Neural cell (in vitro differentiated cells): ENCODE results near the gene USP7. TPM values are rescaled to one million over a fixed set of nuclear protein-coding genes. Genes with fewer than 3 reads are reported as not detected.

Source experiments
- H2AFZ ChIP-seq: fragments of 200-600, 300-800 bp; sonication (generic), shearing (Covaris generic); 2 replicates; pipeline ENCODE4 v1.6.0; 2014; ENCODE audit warnings: low read depth, mild to moderate bottlenecking, antibody characterized with exemption, low read length, moderate library complexity
- H3F3A ChIP-seq: fragments of 200-600 bp; shearing (Covaris generic); 2 replicates; pipeline ENCODE4 v1.6.1; 2016; ENCODE audit warnings: mild to moderate bottlenecking, moderate library complexity, mixed read lengths, antibody characterized with exemption, low read length; ENCODE audit not compliant: insufficient read depth, poor library complexity, severe bottlenecking
- H3K27ac ChIP-seq: fragments of 200-600, 300-800 bp; sonication (generic), shearing (Covaris generic); 2 replicates; pipeline ENCODE4 v1.5.1; 2014; ENCODE audit warnings: mild to moderate bottlenecking, low read length, moderate library complexity
- H3K27me3 ChIP-seq: fragments of 300-800, 200-600 bp; sonication (generic), shearing (Covaris generic); 2 replicates; pipeline ENCODE4 v1.6.0; 2014; ENCODE audit warnings: mild to moderate bottlenecking, low read depth, low read length, moderate library complexity; ENCODE audit not compliant: insufficient read depth
- H3K36me3 ChIP-seq: fragments of 300-800, 200-600 bp; sonication (generic), shearing (Covaris generic); 2 replicates; pipeline ENCODE4 v1.5.1; 2014; ENCODE audit warnings: mild to moderate bottlenecking, antibody characterized with exemption, low read length, moderate library complexity; ENCODE audit not compliant: insufficient read depth
- H3K4me2 ChIP-seq: fragments of 300-800, 200-600 bp; sonication (generic), shearing (Covaris generic); 2 replicates; pipeline ENCODE4 v1.6.0; 2014; ENCODE audit warnings: mild to moderate bottlenecking, low read length
- H3K4me3 ChIP-seq: fragments of 300-800, 200-600 bp; sonication (generic), shearing (Covaris generic); 2 replicates; pipeline ENCODE4 v1.5.1; 2014; ENCODE audit warnings: mild to moderate bottlenecking, low read length, moderate library complexity
- H3K79me2 ChIP-seq: fragments of 200-600 bp; shearing (Covaris generic); replicated peaks from 2 replicates; pipeline ENCODE4 v1.6.0; 2014; ENCODE audit warnings: mild to moderate bottlenecking, low read length, moderate library complexity; ENCODE audit not compliant: insufficient read depth
- H3K9ac ChIP-seq: fragments of 300-800, 200-600 bp; sonication (generic), shearing (Covaris generic); 2 replicates; pipeline ENCODE4 v1.6.1; 2016; ENCODE audit warnings: mild to moderate bottlenecking, low read length, mixed read lengths
- H3K9me2 ChIP-seq: fragments of 200-600 bp; shearing (Covaris generic); 2 replicates; pipeline ENCODE4 v1.6.1; 2016; ENCODE audit warnings: mild to moderate bottlenecking, low read length, mixed read lengths; ENCODE audit not compliant: insufficient read depth
- H3K9me3 ChIP-seq: fragments of 200-600, 300-800 bp; sonication (generic), shearing (Covaris generic); 2 replicates; pipeline ENCODE4 v1.6.1; 2016; ENCODE audit warnings: mild to moderate bottlenecking, mixed run types, low read length, moderate library complexity, mixed read lengths
- H4K20me1 ChIP-seq: fragments of 200-600 bp; shearing (Covaris generic); 2 replicates; pipeline ENCODE4 v1.6.1; 2016; ENCODE audit warnings: mild to moderate bottlenecking, mixed run types; ENCODE audit not compliant: insufficient read depth
- CTCF ChIP-seq: fragments of 450-650 bp; IDR thresholded peaks from 2 replicates; pipeline ENCODE4 v1.5.1; 2014; ENCODE audit warnings: antibody characterized with exemption, mild to moderate bottlenecking, moderate library complexity; ENCODE audit not compliant: poor library complexity, severe bottlenecking
- EP300 ChIP-seq: fragments of 450-650 bp; conservative IDR thresholded peaks from 2 replicates; pipeline ENCODE4 v1.6.1; 2014; ENCODE audit warnings: antibody characterized with exemption, mild to moderate bottlenecking, moderate library complexity; ENCODE audit not compliant: poor library complexity, severe bottlenecking
- EZH2 ChIP-seq: fragments of 200-600, 300-800 bp; shearing (Covaris generic), sonication (generic); IDR thresholded peaks from 2 replicates; pipeline ENCODE4 v1.6.1; 2014; ENCODE audit warnings: antibody characterized with exemption, low read length, borderline replicate concordance, mild to moderate bottlenecking; ENCODE audit not compliant: insufficient read depth, poor library complexity, severe bottlenecking
- MXI1 ChIP-seq: fragments of 450-650 bp; conservative IDR thresholded peaks from 2 replicates; pipeline ENCODE4 v1.6.1; 2014; ENCODE audit warnings: antibody characterized with exemption, mild to moderate bottlenecking; ENCODE audit not compliant: poor library complexity, severe bottlenecking
- POLR2AphosphoS5 ChIP-seq: IDR thresholded peaks from 2 replicates; pipeline ENCODE4 v1.6.1; 2012
- RAD21 ChIP-seq: fragments of 450-650 bp; conservative IDR thresholded peaks from 2 replicates; pipeline ENCODE4 v1.6.1; 2014; ENCODE audit warnings: antibody characterized with exemption, mild to moderate bottlenecking, moderate library complexity
- SMC3 ChIP-seq: fragments of 450-650 bp; conservative IDR thresholded peaks from 2 replicates; pipeline ENCODE4 v1.6.1; 2014; ENCODE audit warnings: antibody characterized with exemption, mild to moderate bottlenecking, moderate library complexity; ENCODE audit not compliant: poor library complexity
- TAF1 ChIP-seq: IDR thresholded peaks from 2 replicates; pipeline ENCODE4 v1.6.1; 2012; ENCODE audit warnings: low read depth
- polyA plus RNA-seq: library from polyadenylated mRNA; depleted of rRNA; stranded (reverse); fragments of >200 nt; gene quantifications from 2 replicates; pipeline ENCODE4 v1.2.3, GENCODE V29; 2014
- TF ChIP-seq, protein P1 (sequence below): IDR thresholded peaks from 2 replicates; pipeline ENCODE4 v1.6.1; 2012; ENCODE audit warnings: borderline replicate concordance

Gene USP7
- polyA plus RNA-seq, 1 donor from 2014 or later: 52.5 TPM

DNA sequence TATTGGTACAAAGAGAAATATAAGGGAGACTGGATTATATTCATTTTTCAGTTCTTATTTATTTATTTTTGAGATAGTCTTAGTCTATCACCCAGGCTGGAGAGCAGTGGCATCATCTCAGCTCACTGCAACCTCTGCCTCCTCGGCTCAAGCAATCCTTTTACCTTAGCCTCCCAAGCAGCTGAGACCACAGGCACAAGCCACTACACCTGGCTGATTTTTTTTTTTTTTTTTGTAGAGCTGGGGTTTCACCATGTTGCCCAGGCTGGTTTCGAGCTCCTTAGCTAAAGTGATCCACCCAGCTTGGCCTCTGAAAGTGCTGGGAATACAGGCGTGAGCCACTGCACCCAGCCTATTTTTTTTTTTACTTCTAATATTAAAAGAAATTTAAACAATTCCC is 40.1 kb upstream of the USP7 start:
- no peak overlapping the region for H3K27ac ChIP-seq

DNA sequence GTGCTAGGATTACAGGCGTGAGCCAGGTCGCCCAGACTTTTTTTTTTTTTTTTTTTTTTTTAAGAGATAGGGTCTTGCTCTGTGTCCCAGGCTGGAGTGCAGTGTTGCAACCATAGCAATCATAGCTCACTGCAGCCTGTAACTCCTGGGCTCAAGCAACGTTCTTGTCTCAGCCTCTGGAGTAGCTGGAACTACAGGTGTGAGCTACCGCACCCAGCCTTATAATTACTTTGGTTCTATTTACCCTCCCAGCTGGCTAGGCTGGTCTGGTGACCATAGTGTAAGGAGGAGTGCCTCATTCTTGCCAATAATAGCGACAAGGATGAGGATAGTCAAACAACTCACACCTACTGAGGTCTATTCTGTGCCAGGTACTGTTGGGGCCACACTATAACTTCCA is 39.6 kb upstream of the USP7 start:
- Histone ChIP-seq H3F3A (no peaks in the 10 kb centered on the region), H4K20me1 (no peaks in the 10 kb centered on the region), H3K9ac (no peak overlapping the region), H3K9me3 (no peaks in the 10 kb centered on the region), H3K27ac (no peak overlapping the region), H3K4me3 (no peak overlapping the region), H3K9me2 (no peaks in the 10 kb centered on the region), H2AFZ (no peak overlapping the region), H3K4me2 (no peak overlapping the region), H3K27me3 (no peaks in the 10 kb centered on the region), H3K79me2 (no peaks in the 10 kb centered on the region), H3K36me3 (no peaks in the 10 kb centered on the region)
- TF ChIP-seq EP300 (no peak), MXI1 (no peak), RAD21 (no peak), EZH2 (no peak)

More for the DNA sequence above, 40.1 kb upstream of the USP7 start:
- Histone ChIP-seq H3K4me3 (no peak overlapping the region), H3K79me2 (no peaks in the 10 kb centered on the region), H4K20me1 (no peaks in the 10 kb centered on the region), H3K9me2 (no peaks in the 10 kb centered on the region), H3K27me3 (no peaks in the 10 kb centered on the region), H2AFZ (no peak overlapping the region), H3F3A (no peaks in the 10 kb centered on the region), H3K4me2 (no peak overlapping the region), H3K36me3 (no peaks in the 10 kb centered on the region), H3K9ac (no peak overlapping the region), H3K9me3 (no peaks in the 10 kb centered on the region)
- TF ChIP-seq POLR2AphosphoS5 (no peak), SMC3 (no peak), CTCF (no peak), TAF1 (no peak), RAD21 (no peak), EZH2 (no peak), EP300 (no peak), MXI1 (no peak)
- TF ChIP-seq, protein P1, sequence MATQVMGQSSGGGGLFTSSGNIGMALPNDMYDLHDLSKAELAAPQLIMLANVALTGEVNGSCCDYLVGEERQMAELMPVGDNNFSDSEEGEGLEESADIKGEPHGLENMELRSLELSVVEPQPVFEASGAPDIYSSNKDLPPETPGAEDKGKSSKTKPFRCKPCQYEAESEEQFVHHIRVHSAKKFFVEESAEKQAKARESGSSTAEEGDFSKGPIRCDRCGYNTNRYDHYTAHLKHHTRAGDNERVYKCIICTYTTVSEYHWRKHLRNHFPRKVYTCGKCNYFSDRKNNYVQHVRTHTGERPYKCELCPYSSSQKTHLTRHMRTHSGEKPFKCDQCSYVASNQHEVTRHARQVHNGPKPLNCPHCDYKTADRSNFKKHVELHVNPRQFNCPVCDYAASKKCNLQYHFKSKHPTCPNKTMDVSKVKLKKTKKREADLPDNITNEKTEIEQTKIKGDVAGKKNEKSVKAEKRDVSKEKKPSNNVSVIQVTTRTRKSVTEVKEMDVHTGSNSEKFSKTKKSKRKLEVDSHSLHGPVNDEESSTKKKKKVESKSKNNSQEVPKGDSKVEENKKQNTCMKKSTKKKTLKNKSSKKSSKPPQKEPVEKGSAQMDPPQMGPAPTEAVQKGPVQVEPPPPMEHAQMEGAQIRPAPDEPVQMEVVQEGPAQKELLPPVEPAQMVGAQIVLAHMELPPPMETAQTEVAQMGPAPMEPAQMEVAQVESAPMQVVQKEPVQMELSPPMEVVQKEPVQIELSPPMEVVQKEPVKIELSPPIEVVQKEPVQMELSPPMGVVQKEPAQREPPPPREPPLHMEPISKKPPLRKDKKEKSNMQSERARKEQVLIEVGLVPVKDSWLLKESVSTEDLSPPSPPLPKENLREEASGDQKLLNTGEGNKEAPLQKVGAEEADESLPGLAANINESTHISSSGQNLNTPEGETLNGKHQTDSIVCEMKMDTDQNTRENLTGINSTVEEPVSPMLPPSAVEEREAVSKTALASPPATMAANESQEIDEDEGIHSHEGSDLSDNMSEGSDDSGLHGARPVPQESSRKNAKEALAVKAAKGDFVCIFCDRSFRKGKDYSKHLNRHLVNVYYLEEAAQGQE: no peak
